ENCODE results near the gene CMTM2. TPM values are rescaled to one million over a fixed set of nuclear protein-coding genes. Genes with fewer than 3 reads are reported as not detected.

CMTM2 gene
- polyA plus RNA-seq, 1 donor from 2014 or later, result 0.25 TPM

- no peak overlapping the region for H3K27ac ChIP-seq (ENCODE audit: low read length)
- H3K9me2 ChIP-seq (ENCODE audit: insufficient read depth, low read length), result no peaks in the 10 kb centered on the region
- no peaks in the 10 kb centered on the region for H3K79me2 ChIP-seq (replicated peaks; ENCODE audit: insufficient read depth, low read length)
- H3K36me3 ChIP-seq (ENCODE audit: insufficient read depth, low read length), result no peaks in the 10 kb centered on the region
- no peak overlapping the region for H3K4me3 ChIP-seq (ENCODE audit: low read length)
- no peaks in the 10 kb centered on the region for H3F3A ChIP-seq (ENCODE audit: insufficient read depth, low read length, poor library complexity, severe bottlenecking)
- H2AFZ ChIP-seq (ENCODE audit: low read depth, low read length), result no peak overlapping the region
- H3K4me2 ChIP-seq (ENCODE audit: low read length), result no peak overlapping the region
- H3K27me3 ChIP-seq (ENCODE audit: insufficient read depth, low read depth, low read length), result peaks cover 21% of the 10 kb centered on the region
- no peak overlapping the region for H3K9ac ChIP-seq (ENCODE audit: low read length)
- TF ChIP-seq POLR2AphosphoS5 (IDR thresholded peaks at IDR 0.05) (no peak), EZH2 (IDR thresholded peaks at IDR 0.05; ENCODE audit: borderline replicate concordance, insufficient read depth, low read length, poor library complexity, severe bottlenecking) (no peak), EP300 (conservative IDR thresholded peaks at IDR 0.05; ENCODE audit: poor library complexity, severe bottlenecking) (no peak), REST (IDR thresholded peaks at IDR 0.05; ENCODE audit: borderline replicate concordance) (no peak), MXI1 (conservative IDR thresholded peaks at IDR 0.05; ENCODE audit: poor library complexity, severe bottlenecking) (no peak), TAF1 (IDR thresholded peaks at IDR 0.05; ENCODE audit: low read depth) (no peak), CTCF (IDR thresholded peaks at IDR 0.05; ENCODE audit: poor library complexity, severe bottlenecking) (no peak), SMC3 (conservative IDR thresholded peaks at IDR 0.05; ENCODE audit: poor library complexity) (no peak), RAD21 (conservative IDR thresholded peaks at IDR 0.05) (no peak)
- H3K9me3 ChIP-seq (ENCODE audit: low read length), result no peaks in the 10 kb centered on the region
- H4K20me1 ChIP-seq (ENCODE audit: insufficient read depth), result no peaks in the 10 kb centered on the region
Observed at GRCh38 chr16:66580605-66581209, 1.4 kb downstream of the CMTM2 start.

- no peak overlapping the region for H3K4me2 ChIP-seq (ENCODE audit: low read length)
- no peak overlapping the region for H3K4me3 ChIP-seq (ENCODE audit: low read length)
- H3K9me2 ChIP-seq (ENCODE audit: insufficient read depth, low read length), result no peaks in the 10 kb centered on the region
- H2AFZ ChIP-seq (ENCODE audit: low read depth, low read length), result no peak overlapping the region
- H3K9me3 ChIP-seq (ENCODE audit: low read length), result no peaks in the 10 kb centered on the region
- no peak overlapping the region for H3K27ac ChIP-seq (ENCODE audit: low read length)
- H3K79me2 ChIP-seq (replicated peaks; ENCODE audit: insufficient read depth, low read length), result no peaks in the 10 kb centered on the region
- peaks cover 21% of the 10 kb centered on the region for H3K27me3 ChIP-seq (ENCODE audit: insufficient read depth, low read depth, low read length)
- TF ChIP-seq EP300 (conservative IDR thresholded peaks at IDR 0.05; ENCODE audit: poor library complexity, severe bottlenecking) (no peak), SMC3 (conservative IDR thresholded peaks at IDR 0.05; ENCODE audit: poor library complexity) (no peak), MXI1 (conservative IDR thresholded peaks at IDR 0.05; ENCODE audit: poor library complexity, severe bottlenecking) (no peak), POLR2AphosphoS5 (IDR thresholded peaks at IDR 0.05) (no peak), EZH2 (IDR thresholded peaks at IDR 0.05; ENCODE audit: borderline replicate concordance, insufficient read depth, low read length, poor library complexity, severe bottlenecking) (no peak), REST (IDR thresholded peaks at IDR 0.05; ENCODE audit: borderline replicate concordance) (no peak), TAF1 (IDR thresholded peaks at IDR 0.05; ENCODE audit: low read depth) (no peak), RAD21 (conservative IDR thresholded peaks at IDR 0.05) (no peak), CTCF (IDR thresholded peaks at IDR 0.05; ENCODE audit: poor library complexity, severe bottlenecking) (no peak)
- H3K36me3 ChIP-seq (ENCODE audit: insufficient read depth, low read length), result no peaks in the 10 kb centered on the region
- no peaks in the 10 kb centered on the region for H3F3A ChIP-seq (ENCODE audit: insufficient read depth, low read length, poor library complexity, severe bottlenecking)
- no peak overlapping the region for H3K9ac ChIP-seq (ENCODE audit: low read length)
- no peaks in the 10 kb centered on the region for H4K20me1 ChIP-seq (ENCODE audit: insufficient read depth)
Observed at GRCh38 chr16:66581246-66581952, 2.1 kb downstream of the CMTM2 start.
